Suprapubic skin (tissue), 4 donors: ENCODE measurements around the gene NCKAP5L. TPM values are rescaled to one million over a fixed set of nuclear protein-coding genes. Genes with fewer than 3 reads are reported as not detected.

ENCODE experiments used
- DNase-seq, 2 donors: peaks; one replicate each; pipeline ENCODE4 v3.0.0-alpha.2; 2019; ENCODE audit warnings: low spot score in 2 of 2
- H3K27ac ChIP-seq: fragments of 200-600 bp; sonication (generic); one replicate; pipeline ENCODE4 v1.5.1; 2019
- H3K27me3 ChIP-seq: fragments of 200-600 bp; sonication (generic); one replicate; pipeline ENCODE4 v1.5.1; 2019
- H3K36me3 ChIP-seq: fragments of 200-600 bp; sonication (generic); one replicate; pipeline ENCODE4 v1.5.1; 2019
- H3K4me1 ChIP-seq: fragments of 200-600 bp; sonication (generic); one replicate; pipeline ENCODE4 v1.5.1; 2019
- H3K4me3 ChIP-seq: fragments of 200-600 bp; sonication (generic); one replicate; pipeline ENCODE4 v1.5.1; 2019; ENCODE audit warnings: mild to moderate bottlenecking
- H3K9me3 ChIP-seq: fragments of 200-600 bp; sonication (generic); one replicate; pipeline ENCODE4 v1.5.1; 2019
- EP300 ChIP-seq: sonication (generic); formaldehyde crosslinking; IDR thresholded peaks from one replicate; pipeline ENCODE4 v1.6.1; 2017; ENCODE audit warnings: antibody characterized with exemption
- POLR2A ChIP-seq, 2 donors: fragments of 450-650 bp; IDR thresholded peaks; one replicate each; pipeline ENCODE4 v1.6.1; 2017; ENCODE audit warnings: antibody characterized with exemption in 2 of 2, mild to moderate bottlenecking in 2 of 2, moderate library complexity in 2 of 2
- POLR2AphosphoS5 ChIP-seq, 3 donors: sonication (generic); formaldehyde crosslinking; IDR thresholded peaks; one replicate each; pipeline ENCODE4 v1.6.1; 2017; ENCODE audit warnings: antibody characterized with exemption in 3 of 3
- WGBS: methylation state at CpG from one replicate; pipeline ENCODE4 v1.1.5; 2018; 5-methylcytosine and 5-hydroxymethylcytosine counted together
- total RNA-seq, 4 donors: library from RNA; depleted of rRNA; stranded (reverse); fragments of >200 nt; gene quantifications; one replicate each; pipeline ENCODE4 v1.1.0, GENCODE V29; 2016
- TF ChIP-seq, protein P1 (sequence below), 2 donors: fragments of 200-600 bp in 1 of 2; fragments of 450-650 bp in 1 of 2; sonication (generic) in 1 of 2; IDR thresholded peaks; one replicate each; pipeline ENCODE4 v1.5.1; 2016 to 2019; ENCODE audit warnings: antibody characterized with exemption in 2 of 2, mild to moderate bottlenecking in 1 of 2, moderate library complexity in 1 of 2

The NCKAP5L gene
- total RNA-seq, 4 donors from 2014 or later = 8.2 to 12.2 (median 8.8) TPM

- Histone ChIP-seq H3K36me3 (no peaks in the 10 kb centered on the region), H3K9me3 (no peaks in the 10 kb centered on the region), H3K27me3 (no peaks in the 10 kb centered on the region), H3K27ac (no peak overlapping the region), H3K4me3 (no peak overlapping the region), H3K4me1 (peaks cover 7% of the 10 kb centered on the region)
- TF ChIP-seq POLR2AphosphoS5 (IDR thresholded peaks at IDR 0.05) (no peak), EP300 (no peak), POLR2A (IDR thresholded peaks at IDR 0.05) (no peak)
- TF ChIP-seq, protein P1, sequence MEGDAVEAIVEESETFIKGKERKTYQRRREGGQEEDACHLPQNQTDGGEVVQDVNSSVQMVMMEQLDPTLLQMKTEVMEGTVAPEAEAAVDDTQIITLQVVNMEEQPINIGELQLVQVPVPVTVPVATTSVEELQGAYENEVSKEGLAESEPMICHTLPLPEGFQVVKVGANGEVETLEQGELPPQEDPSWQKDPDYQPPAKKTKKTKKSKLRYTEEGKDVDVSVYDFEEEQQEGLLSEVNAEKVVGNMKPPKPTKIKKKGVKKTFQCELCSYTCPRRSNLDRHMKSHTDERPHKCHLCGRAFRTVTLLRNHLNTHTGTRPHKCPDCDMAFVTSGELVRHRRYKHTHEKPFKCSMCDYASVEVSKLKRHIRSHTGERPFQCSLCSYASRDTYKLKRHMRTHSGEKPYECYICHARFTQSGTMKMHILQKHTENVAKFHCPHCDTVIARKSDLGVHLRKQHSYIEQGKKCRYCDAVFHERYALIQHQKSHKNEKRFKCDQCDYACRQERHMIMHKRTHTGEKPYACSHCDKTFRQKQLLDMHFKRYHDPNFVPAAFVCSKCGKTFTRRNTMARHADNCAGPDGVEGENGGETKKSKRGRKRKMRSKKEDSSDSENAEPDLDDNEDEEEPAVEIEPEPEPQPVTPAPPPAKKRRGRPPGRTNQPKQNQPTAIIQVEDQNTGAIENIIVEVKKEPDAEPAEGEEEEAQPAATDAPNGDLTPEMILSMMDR (IDR thresholded peaks at IDR 0.05) = no peak
- DNase-seq = no peak
- 61% methylated on average over 5 of the region's 5 CpGs for WGBS
These were observed 4.7 kb upstream of the NCKAP5L start for GRCh38 chr12:49832836-49833421.

GRCh38 chr12:49831717-49832116, 3.5 kb upstream of the NCKAP5L start:
- Histone ChIP-seq H3K4me1 (peaks cover 19% of the 10 kb centered on the region), H3K27me3 (no peaks in the 10 kb centered on the region), H3K9me3 (no peaks in the 10 kb centered on the region), H3K36me3 (no peaks in the 10 kb centered on the region), H3K27ac (no peak overlapping the region), H3K4me3 (no peak overlapping the region)
- TF ChIP-seq POLR2AphosphoS5 (IDR thresholded peaks at IDR 0.05) = no peak
- 86% methylated on average over 2 of the region's 2 CpGs for WGBS
- no peak for DNase-seq

GRCh38 chr12:49827401-49828099, 663 bp downstream of the NCKAP5L start:
- Histone ChIP-seq H3K4me3 (peak overlapping the region; percentile 95), H3K4me1 (peaks cover 54% of the 10 kb centered on the region), H3K27me3 (no peaks in the 10 kb centered on the region), H3K9me3 (no peaks in the 10 kb centered on the region), H3K27ac (peak overlapping the region; percentile 89), H3K36me3 (no peaks in the 10 kb centered on the region)
- TF ChIP-seq POLR2A (IDR thresholded peaks at IDR 0.05) = no peak
- TF ChIP-seq EP300 = no peak
- no peak for TF ChIP-seq POLR2AphosphoS5 (IDR thresholded peaks at IDR 0.05)
- DNase-seq = peak in 1 of 2 donors; percentile 79
- 6% methylated on average over 27 of the region's 38 CpGs for WGBS

- no peak for TF ChIP-seq EP300
- DNase-seq = no peak
- Histone ChIP-seq H3K4me1 (peaks cover 54% of the 10 kb centered on the region), H3K36me3 (no peaks in the 10 kb centered on the region), H3K27me3 (no peaks in the 10 kb centered on the region), H3K4me3 (peak overlapping the region; percentile 95), H3K9me3 (no peaks in the 10 kb centered on the region), H3K27ac (peak overlapping the region; percentile 89)
- 46% methylated on average over 6 of the region's 6 CpGs for WGBS
These were observed 1.2 kb downstream of the NCKAP5L start for GRCh38 chr12:49827051-49827400.

DNA sequence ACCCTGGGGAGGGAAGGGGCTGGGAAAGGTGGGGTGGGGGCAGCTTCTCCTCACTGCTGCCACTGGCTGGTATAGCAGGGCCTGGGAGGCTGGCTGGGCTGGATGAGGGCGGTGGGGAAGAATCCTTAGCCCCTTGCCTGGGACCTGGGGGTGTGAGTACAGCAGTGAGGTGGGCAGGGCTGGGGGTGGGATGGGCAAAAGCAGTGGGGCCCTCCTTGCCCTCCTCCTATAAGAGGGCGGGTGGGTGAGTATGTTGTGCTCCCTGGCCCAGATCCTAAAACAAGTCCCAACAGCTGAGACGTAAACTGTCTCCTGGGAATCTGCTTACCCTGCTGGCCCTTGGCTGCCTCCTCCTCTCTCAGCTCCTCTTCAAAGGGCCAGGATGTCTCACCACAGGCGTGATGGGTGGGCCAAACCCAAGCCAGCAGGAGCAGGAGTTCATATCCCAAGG, 2.2 kb downstream of the NCKAP5L start:
- Histone ChIP-seq H3K27me3 (no peaks in the 10 kb centered on the region), H3K4me1 (peaks cover 63% of the 10 kb centered on the region), H3K9me3 (no peaks in the 10 kb centered on the region), H3K4me3 (peak overlapping the region; percentile 6), H3K27ac (peak overlapping the region; percentile 89), H3K36me3 (no peaks in the 10 kb centered on the region)
- WGBS = 18% methylated on average over 2 of the region's 4 CpGs
- TF ChIP-seq, protein P1 (IDR thresholded peaks at IDR 0.05) = no peak
- TF ChIP-seq EP300 = no peak
- no peak for TF ChIP-seq POLR2AphosphoS5 (IDR thresholded peaks at IDR 0.05)
- TF ChIP-seq POLR2A (IDR thresholded peaks at IDR 0.05) = no peak
- DNase-seq = peak in 1 of 2 donors; percentile 64

DNA sequence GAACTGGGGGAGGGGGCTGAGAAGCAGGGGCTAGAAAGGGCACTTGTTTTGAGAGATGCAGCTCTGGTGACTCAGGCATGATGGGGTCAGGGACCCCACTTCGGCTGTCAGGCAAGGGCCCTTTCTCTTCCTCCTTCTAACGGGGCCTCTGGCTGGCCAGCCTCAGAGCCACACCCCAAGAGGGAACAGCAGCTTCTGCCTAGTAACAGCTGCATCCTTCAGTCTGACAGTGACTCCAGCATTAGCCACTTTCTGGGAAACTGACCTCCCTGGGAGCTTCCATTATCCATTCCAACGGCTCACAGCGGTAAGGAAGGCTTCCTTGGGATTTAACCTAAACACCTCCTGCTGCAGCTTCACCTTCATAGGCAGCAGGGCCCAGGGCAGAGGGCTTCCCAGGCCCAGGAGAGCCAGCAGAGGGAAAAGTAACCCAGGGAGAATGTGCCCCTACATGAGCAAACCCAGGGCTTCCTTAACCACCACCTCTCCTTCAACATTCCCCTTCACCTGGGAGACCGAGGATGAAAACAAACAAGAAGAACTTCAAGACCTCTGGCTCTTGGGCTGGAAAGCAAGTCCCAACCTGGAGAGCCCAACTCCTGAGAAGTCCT, 2.7 kb downstream of the NCKAP5L start:
- WGBS = 27% methylated on average over 5 of the region's 5 CpGs
- H3K4me1 ChIP-seq = peaks cover 68% of the 10 kb centered on the region
- H3K9me3 ChIP-seq = no peaks in the 10 kb centered on the region
- H3K27me3 ChIP-seq = no peaks in the 10 kb centered on the region
- H3K36me3 ChIP-seq = no peaks in the 10 kb centered on the region
- peak overlapping the region; percentile 89 for H3K27ac ChIP-seq
- peak overlapping the region; percentile 6 for H3K4me3 ChIP-seq
- DNase-seq = peak in 1 of 2 donors; percentile 66
- TF ChIP-seq POLR2A (IDR thresholded peaks at IDR 0.05) = no peak
- TF ChIP-seq POLR2AphosphoS5 (IDR thresholded peaks at IDR 0.05) = no peak
- TF ChIP-seq, protein P1 (IDR thresholded peaks at IDR 0.05) = no peak
- no peak for TF ChIP-seq EP300
